HG02588 (cell line): Measurements from ENCODE around the gene CPNE7.
"Not testable (repeated sequence)": the region's sequence is repeated elsewhere in the genome, so short reads cannot be mapped to it uniquely, and the experiment has no call there.

Source experiments
- ATAC-seq: cut with Tn5 transposase; IDR thresholded peaks from one replicate; pipeline ENCODE4 v1.9.1; 2021; ENCODE audit warnings: mild to moderate bottlenecking, moderate library complexity; ENCODE audit not compliant: unreplicated experiment

CPNE7 gene

DNA sequence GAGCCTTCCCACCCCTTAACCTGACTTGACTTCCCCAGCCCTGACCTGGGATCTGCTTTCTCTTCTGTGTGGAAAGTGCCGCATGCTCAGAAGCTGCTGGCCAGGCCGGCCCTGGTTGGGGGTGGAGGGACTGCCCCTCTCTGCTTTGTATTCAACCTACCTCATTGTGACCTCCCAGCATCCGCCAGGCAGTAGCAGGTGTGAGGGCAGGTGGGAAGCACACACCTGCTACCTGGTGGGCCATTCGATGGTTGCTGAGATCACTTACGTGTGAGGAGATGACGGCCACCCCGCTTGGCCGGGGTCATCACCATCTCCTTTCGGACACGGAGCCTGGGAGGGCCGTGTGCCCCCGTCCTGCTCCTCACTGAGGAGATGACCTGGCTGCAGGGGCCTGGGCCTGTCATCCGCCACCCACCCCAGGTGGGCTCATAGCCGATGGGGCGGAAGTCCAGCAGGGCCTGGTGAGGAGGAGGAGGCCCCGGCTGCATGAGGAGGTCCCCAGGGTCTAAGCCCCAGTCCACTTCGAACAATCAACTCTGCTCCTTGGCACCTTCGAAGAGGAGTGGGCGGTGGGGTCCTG lies 7.1 kb downstream of the CPNE7 start:
- ATAC-seq: no peak

DNA sequence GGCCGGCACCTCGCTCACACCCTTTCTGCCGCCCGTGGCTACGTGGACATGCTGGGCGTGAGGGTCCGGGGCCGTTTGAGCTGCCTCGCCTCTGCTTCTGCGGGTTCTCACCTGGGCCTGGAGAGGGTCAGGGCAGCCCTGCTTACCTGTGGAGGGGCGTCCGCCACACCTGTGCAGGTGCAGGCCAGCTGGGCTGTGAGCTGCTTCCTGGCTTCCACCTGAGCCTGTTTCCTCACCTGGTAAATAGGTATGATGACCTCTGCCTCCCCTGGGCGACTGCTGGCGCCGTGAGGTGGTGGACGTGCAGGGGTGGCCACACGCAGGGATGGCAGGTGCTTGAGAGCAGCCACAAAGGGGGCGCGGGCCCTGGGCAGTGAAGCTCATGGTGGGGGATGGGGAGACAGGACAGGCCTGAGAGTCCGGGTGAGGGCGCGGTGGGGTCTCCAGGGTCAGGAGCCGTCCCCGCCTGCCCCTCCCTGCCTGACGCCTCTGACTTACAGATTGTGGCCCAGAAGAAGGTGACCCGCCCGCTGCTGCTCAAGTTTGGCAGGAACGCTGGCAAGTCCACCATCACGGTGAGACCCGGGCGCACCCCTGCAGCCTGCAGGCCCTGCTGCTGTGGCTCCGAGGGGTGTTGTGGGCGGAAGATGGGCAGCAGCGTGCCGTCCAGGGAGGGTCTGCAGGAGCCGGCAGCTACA lies 7.8 kb downstream of the CPNE7 start:
- ATAC-seq: no peak

DNA sequence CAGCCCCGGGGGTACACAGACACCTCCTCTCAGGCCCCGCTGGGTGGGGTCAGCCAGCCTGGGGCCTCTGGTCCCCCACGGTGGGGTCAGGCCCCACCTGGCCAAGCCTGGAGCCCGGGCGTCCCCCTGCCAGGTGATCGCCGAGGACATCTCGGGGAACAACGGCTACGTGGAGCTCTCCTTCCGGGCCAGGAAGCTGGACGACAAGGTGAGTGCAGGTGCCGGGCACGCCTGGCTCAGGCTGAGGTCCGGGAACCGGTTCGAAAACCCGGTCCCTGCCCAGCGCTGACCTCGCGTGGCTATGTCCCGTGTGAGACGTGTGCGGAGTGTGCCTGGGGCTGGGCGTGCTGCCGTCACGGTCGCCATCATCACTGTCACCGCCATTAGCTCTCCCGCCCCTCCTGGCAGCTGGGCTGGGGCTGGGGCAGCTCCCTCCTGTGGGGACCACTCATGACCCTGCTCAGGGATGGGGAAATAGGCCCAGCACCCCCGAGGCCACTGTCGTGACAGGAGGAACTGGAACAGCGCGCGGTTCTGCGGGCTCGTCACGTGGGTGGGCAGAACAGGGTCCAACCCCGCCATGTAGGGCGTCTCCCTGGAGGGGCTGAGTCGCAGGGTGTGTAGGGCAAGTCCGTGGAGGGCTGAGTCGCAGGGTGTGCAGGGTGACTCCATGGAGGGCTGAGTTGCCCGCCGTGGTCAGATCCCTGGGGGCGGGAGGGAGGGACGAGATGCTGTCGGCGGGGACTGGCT lies 8.5 kb downstream of the CPNE7 start:
- no peak for ATAC-seq

DNA sequence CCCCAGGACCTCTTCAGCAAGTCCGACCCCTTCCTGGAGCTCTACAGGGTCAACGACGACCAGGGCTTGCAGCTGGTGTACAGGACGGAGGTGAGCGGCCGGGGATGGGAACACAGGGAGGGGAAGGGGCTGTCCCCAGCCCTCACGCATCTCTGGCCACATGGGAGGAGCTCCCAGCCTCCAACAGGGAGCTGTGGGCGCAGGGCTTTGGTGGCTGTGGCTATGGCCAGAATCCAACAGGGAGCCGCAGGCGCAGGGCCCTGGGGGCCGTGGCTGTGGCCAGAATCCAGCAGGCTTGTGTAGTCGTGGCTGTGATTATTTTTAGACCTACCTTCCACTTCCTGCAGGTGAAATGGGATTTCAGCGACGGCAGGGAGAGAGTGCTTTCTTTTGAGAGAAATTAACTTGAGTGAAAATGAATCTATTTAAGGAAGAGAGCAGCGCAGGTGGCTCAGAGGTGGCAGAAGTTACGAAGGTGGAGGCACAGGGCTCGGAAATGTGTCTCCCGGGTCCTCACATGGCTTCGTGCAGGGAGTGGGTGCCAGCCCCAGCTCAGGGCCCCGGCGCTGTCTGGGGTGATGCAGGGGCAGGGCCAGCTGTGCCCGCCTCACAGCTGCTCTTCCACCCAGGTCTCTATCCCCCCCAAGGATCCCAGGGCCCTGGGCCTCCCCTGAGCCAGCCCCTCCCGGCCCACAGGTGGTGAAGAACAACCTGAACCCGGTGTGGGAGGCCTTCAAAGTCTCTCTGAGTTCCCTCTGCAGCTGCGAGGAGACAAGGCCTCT lies 9.4 kb downstream of the CPNE7 start:
- ATAC-seq: no peak

GRCh38 chr16:89586218-89586617 lies 10.7 kb downstream of the CPNE7 start:
- ATAC-seq: no peak

DNA sequence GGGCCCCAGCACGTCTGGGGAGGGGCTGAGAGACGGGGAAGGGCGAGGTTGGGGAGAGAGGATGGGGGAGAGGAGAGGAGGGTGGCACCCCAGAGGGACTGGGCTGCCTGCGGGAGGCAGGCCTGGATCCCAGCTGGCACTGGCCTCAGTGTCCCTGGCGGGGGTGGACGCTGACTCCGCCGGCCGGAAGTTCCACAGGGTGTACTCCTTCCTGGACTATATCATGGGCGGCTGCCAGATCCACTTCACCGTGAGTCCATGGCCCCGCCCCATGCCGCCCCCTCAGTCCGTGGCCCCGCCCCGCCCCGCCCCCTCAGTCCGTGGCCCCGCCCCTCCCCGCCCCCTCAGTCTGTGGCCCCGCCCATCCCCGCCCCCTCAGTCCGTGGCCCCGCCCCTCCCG lies 11.3 kb downstream of the CPNE7 start:
- ATAC-seq: no peak

DNA sequence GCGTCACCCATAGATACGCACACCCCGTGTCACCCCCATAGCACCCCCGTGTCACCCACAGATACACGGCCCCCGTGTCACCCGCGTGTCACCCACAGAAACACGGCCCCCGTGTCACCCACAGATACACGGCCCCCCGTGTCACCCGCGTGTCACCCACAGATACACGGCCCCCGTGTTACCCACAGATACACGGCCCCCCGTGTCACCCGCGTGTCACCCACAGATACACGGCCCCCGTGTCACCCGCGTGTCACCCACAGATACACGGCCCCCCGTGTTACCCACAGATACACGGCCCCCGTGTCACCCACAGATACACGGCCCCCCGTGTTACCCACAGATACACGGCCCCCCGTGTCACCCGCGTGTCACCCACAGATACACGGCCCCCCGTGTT lies 12.1 kb downstream of the CPNE7 start:
- ATAC-seq: not testable (repeated sequence)

- ATAC-seq: no peak
Observed at GRCh38 chr16:89588413-89589109, 13.0 kb downstream of the CPNE7 start.

- no peak for ATAC-seq
Observed at GRCh38 chr16:89589241-89589926, 13.8 kb downstream of the CPNE7 start.

- no peak for ATAC-seq
Observed at GRCh38 chr16:89593841-89594240, 18.3 kb downstream of the CPNE7 start.

DNA sequence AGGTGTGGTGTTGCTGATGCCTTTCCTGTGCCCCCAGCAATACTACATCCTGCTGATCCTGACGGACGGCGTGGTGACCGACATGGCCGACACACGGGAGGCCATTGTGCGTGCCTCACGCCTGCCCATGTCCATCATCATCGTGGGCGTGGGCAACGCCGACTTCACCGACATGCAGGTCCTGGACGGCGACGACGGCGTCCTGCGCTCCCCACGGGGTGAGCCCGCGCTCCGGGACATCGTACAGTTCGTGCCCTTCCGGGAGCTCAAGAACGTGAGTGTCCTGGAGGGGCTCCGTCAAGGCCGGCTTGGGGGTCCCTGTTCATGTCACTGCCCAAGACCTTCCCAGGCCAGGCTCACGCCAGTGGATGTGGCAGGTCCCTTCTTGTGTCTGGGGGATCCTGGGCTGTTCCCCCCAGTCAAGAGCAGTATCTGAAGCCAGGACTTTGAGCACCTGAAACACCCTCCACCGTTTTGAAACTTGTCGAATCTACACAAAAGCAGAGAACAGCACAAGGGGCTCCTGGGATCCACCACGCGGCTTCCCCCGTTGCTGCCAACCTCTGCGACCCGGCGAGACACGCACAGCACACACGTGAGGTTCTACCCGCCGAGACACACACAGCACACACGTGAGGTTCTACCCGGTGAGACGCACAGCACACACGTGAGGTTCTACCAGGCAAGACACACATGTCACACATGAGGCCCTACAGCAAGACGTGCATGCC lies 19.9 kb downstream of the CPNE7 start:
- no peak for ATAC-seq

- no peak for ATAC-seq
Observed at GRCh38 chr16:89596061-89596689, 20.6 kb downstream of the CPNE7 start.

DNA sequence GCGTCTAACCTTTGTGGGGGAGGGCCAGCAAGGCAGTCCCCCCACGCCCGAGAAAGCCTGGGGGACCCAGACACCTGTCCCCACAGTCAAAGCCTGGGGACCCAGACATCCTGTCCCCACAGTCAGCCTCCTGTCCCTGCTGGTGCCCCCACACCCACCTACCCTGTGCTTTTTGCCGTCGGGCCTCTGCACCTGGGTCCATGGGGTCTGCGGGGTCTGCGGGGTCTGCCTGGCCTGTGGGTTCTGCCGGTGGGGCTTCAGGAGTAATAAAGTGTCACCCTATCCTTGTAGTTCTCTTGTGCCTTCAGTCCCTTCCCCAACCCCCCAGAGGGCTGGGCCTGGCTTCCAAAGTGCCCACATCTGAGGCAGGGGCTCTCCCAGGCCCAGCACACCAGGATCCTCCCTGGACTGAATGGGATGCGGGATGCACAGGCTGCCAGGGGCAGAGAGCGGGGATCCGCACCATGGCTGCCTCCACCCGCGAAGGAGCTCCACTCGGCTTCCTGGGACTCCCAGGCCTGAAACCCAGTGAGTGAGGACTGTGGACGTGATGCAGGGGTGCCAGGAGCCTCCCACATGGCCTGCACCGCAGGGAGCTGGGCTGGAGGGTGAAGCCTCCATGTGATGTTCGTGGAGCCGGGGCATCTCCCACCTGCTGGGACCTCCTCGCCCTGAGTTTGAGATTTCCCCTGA lies 21.5 kb downstream of the CPNE7 start:
- ATAC-seq: no peak

DNA sequence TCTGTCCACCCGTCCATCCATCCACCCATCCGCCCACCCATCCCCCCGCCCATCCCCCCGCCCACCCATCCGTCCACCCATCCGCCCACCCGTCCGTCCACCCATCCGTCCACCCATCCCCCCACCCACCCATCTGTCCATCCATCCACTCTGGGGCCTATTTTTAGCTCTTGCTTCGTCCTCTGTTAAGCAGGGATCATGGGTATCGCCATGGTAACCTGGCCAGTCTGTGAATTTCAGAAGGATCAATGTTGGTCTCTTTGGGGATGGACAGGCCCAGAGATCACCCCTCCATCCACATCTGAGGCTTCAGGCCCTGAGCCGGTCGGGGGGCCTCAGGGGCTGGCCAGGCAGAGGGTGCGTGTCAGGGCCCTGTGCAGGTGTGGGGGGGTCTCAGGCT lies 22.6 kb downstream of the CPNE7 start:
- no peak for ATAC-seq

- ATAC-seq: no peak
Observed at GRCh38 chr16:89599451-89599858, 23.9 kb downstream of the CPNE7 start.

DNA sequence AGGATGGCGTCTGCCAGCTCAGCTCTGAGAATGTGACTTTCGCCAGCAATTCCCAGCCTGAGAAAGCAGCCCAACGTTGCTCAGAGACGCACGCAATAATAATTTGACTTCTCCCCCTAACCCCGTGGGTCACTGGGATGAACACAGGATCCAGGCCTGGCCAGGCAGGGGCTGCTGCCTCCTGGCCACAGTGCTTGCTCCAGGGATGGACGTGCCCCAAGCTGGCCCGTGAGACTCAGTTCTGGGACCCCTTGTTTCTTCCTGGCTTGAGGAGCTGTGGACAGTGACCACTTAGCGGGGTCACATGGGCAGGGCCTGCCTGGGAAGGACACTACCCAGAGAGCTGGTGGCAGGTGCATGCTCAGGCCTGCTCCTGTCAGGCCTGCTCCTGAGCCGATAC lies 24.3 kb downstream of the CPNE7 start:
- ATAC-seq: no peak

- no peak for ATAC-seq
Observed at GRCh38 chr16:89600427-89600826, 24.9 kb downstream of the CPNE7 start.

DNA sequence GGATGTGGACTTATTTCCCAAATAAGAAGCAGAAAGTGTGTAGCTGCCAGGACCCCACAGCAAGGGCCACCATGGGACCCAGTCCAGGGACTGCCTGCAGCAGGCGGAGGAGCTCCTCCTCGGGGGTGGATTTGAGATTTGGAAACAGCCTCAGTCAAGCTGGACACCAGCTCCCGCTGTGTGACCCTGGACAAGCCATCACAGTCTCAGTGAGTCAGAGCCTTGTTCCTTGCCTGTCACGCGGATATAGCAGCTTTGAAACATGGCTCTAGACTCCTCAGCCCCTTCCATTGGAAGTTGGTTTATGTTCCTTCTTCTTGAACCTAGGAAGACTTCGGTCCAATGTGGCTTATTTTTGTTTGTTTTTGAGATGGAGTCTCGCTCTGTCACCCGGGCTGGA lies 25.4 kb downstream of the CPNE7 start:
- ATAC-seq: no peak

DNA sequence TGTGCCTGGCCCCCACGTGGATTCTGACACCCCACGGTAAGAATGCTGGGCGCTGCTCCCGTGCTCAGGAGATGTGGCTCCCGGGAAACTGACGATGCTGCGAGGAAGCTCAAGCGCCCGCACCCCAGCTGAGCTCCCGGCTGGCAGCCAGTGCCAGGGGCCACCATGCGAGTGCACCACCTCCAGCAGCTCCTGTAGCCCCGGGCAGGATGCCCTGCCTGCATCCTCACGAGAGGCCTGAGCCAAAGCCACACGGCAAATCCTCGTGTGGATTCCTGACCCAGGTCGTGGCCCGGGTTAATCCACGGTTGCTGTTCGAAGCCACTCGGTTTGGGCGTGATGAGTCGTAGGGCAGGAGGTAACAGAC lies 26.3 kb downstream of the CPNE7 start:
- ATAC-seq: no peak
